GM12801 (cell line): Measurements from ENCODE around the gene ZNF483.

ENCODE experiments used
- CTCF ChIP-seq: IDR thresholded peaks from one replicate; pipeline ENCODE4 v1.5.1; 2011; ENCODE audit warnings: control low read depth; ENCODE audit not compliant: insufficient read length; ENCODE audit errors: extremely low read depth

Gene ZNF483

DNA sequence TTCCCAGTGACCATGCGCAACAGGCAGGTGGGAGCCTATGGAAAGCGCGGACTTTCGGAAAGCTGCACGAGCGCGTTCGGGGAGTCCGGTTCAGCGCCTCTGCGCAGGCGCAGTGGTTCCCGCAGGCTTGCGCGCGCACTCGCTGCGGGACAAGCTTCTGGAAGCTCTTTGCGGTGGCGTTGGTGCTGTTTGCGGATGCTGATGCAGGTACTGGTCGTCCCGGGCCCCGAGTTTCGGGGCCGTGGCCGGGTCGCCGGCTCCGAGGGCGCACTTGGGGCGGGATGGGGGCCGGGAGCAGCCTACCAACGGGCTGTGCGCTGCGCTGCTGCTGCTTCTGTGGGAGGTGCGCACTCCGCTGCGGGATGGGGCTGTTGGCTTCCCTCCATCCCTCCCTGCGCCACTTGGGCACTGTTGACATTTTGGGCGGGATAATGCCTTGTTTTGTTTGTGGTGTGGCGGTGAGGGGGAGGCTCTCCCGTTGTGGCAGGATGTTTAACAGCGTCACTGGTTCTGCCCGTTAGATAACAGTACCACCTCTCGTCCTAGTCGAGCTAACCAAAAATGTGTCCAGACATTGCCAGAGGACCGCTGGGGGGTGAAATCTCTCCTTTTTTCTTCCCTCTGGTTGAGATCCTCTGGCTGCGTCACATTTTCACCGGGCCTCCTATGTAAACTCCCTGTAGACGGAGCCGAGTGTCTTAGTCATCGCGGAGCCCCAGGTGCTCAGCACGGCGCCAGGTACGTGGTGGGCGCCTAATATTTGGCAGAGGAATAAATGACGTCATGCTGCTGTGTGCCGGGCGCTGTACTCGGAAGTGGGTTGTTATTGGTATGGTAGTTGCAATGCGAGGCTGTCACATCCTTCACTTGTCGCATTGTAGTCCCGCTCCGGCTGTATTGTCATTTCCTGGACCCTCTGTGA is at the start of gene ZNF483:
Gene ZNF483, plus strand, starts transcription at position 124 of the 922 bp plus-strand sequence. CDS start 2,217 bp downstream, outside the sequence.
- TF ChIP-seq CTCF = no peak

- no peak for TF ChIP-seq CTCF
Observed at GRCh38 chr9:111475195-111475594, 49.8 kb upstream of the ZNF483 start.

- TF ChIP-seq CTCF = no peak
Observed at GRCh38 chr9:111477677-111478076, 47.3 kb upstream of the ZNF483 start.

- no peak for TF ChIP-seq CTCF
Observed at GRCh38 chr9:111481885-111482636, 42.9 kb upstream of the ZNF483 start.

- no peak for TF ChIP-seq CTCF
Observed at GRCh38 chr9:111482694-111483438, 42.1 kb upstream of the ZNF483 start.

DNA sequence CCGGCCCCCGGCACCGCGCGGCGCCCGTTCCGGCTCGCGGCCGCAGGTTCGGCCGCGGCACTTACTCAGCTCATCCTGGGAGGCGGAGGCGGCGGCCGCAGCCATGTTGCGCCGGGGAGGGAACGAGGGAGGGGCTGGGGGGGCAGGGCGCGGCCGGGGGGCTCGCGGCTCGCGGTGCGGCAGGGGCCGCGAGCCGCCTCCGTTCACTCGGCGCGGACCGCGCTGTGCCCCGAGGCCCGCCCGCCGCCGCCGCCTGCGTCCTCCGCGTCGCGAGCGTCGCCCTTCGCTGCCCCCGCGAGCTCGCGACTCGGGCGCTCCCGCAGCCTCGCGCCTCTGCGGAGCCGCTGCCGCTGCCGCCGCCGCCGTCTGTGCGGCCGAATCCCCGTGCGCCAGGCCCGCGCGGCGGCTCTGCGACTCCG is 41.5 kb upstream of the ZNF483 start:
- TF ChIP-seq CTCF = no peak

GRCh38 chr9:111483858-111484571 is 41.0 kb upstream of the ZNF483 start, which contains the start of gene ECPAS:
Gene ECPAS (minus strand): TSS chr9:111484383. CDS start chr9:111472918, 11,465 bp downstream.
- TF ChIP-seq CTCF = no peak
